Natural killer cell (primary cell): ENCODE measurements around the gene SEMA4B. TPM values are rescaled to one million over a fixed set of nuclear protein-coding genes. Genes with fewer than 3 reads are reported as not detected.

Source experiments
- ATAC-seq, 3 donors: fragments of 150-1000 bp in 2 of 3; fragments of 200-7000 bp in 1 of 3; cut with Tn5 transposase; 1 replicate in 1 of 3; 2 replicates in 2 of 3; pipeline ENCODE4 v1.10.0; 2021; ENCODE audit warnings: mild to moderate bottlenecking in 2 of 3, moderate library complexity in 2 of 3
- DNase-seq, 2 donors: peaks; one replicate each; pipeline versions ENCODE4 v3.0.0 to v3.0.0-alpha.2; 2013 to 2021; ENCODE audit warnings: mixed read lengths in 1 of 2
- H3K27ac ChIP-seq: one replicate; pipeline ENCODE4 v1.5.1; 2013; ENCODE audit warnings: mild to moderate bottlenecking, low read length
- H3K27me3 ChIP-seq: one replicate; pipeline ENCODE4 v1.6.1; 2013; ENCODE audit warnings: low read length; ENCODE audit not compliant: control insufficient read depth, insufficient read depth
- H3K36me3 ChIP-seq: one replicate; pipeline ENCODE4 v1.6.1; 2013; ENCODE audit warnings: low read length; ENCODE audit not compliant: control insufficient read depth, insufficient read depth
- H3K4me1 ChIP-seq: one replicate; pipeline ENCODE4 v1.6.1; 2013; ENCODE audit warnings: low read length; ENCODE audit not compliant: control insufficient read depth, insufficient read depth
- H3K4me3 ChIP-seq: one replicate; pipeline ENCODE4 v1.5.1; 2013; ENCODE audit warnings: low read length
- H3K9me3 ChIP-seq: one replicate; pipeline ENCODE4 v1.6.1; 2013; ENCODE audit warnings: low read length; ENCODE audit not compliant: control insufficient read depth, insufficient read depth
- H3K27ac Mint-ChIP-seq, 2 donors: one replicate each; pipeline ENCODE4 v1.8.0; 2022; ENCODE audit warnings: mild to moderate bottlenecking in 2 of 2, mixed read lengths in 2 of 2, moderate library complexity in 1 of 2
- H3K27me3 Mint-ChIP-seq, 2 donors: one replicate each; pipeline ENCODE4 v1.8.0; 2022; ENCODE audit warnings: low read depth in 2 of 2, mixed read lengths in 2 of 2
- H3K36me3 Mint-ChIP-seq: one replicate; pipeline ENCODE4 v1.8.0; 2022; ENCODE audit warnings: mixed read lengths
- H3K4me1 Mint-ChIP-seq, 2 donors: one replicate each; pipeline ENCODE4 v1.8.0; 2022; ENCODE audit warnings: mixed read lengths in 2 of 2
- H3K4me3 Mint-ChIP-seq: one replicate; pipeline ENCODE4 v1.8.0; 2022; ENCODE audit warnings: mild to moderate bottlenecking, moderate library complexity, mixed read lengths
- H3K9me3 Mint-ChIP-seq, 2 donors: one replicate each; pipeline ENCODE4 v1.8.0; 2022; ENCODE audit warnings: mixed read lengths in 2 of 2
- WGBS: methylation state at CpG from one replicate; pipeline ENCODE4 v1.1.7; 2013; ENCODE audit warnings: missing lambda C conversion rate; ENCODE audit not compliant: insufficient coverage; 5-methylcytosine and 5-hydroxymethylcytosine counted together
- intact Hi-C: fragments of 100-400 bp; cut with micrococcal nuclease; formaldehyde crosslinking; loops from one replicate; pipeline ENCODE4 v1.14.2; 2022
- total RNA-seq, 4 donors: library from RNA; stranded (reverse); fragments of 120-200 nt in 1 of 4; gene quantifications; one replicate each; pipeline versions ENCODE4 v1.2.3 to v1.2.4, GENCODE V29; 2013 to 2022
- TF ChIP-seq, protein P1 (sequence below): fragments of 200-600 bp; IDR thresholded peaks from one replicate; pipeline ENCODE4 v1.8.0; 2022; ENCODE audit warnings: antibody characterized with exemption

SEMA4B gene, protein sequence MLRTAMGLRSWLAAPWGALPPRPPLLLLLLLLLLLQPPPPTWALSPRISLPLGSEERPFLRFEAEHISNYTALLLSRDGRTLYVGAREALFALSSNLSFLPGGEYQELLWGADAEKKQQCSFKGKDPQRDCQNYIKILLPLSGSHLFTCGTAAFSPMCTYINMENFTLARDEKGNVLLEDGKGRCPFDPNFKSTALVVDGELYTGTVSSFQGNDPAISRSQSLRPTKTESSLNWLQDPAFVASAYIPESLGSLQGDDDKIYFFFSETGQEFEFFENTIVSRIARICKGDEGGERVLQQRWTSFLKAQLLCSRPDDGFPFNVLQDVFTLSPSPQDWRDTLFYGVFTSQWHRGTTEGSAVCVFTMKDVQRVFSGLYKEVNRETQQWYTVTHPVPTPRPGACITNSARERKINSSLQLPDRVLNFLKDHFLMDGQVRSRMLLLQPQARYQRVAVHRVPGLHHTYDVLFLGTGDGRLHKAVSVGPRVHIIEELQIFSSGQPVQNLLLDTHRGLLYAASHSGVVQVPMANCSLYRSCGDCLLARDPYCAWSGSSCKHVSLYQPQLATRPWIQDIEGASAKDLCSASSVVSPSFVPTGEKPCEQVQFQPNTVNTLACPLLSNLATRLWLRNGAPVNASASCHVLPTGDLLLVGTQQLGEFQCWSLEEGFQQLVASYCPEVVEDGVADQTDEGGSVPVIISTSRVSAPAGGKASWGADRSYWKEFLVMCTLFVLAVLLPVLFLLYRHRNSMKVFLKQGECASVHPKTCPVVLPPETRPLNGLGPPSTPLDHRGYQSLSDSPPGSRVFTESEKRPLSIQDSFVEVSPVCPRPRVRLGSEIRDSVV
- total RNA-seq, result 10 to 100 TPM; 13.1 to 28.1 (median 25.0) TPM
- 55.0 TPM for total RNA-seq (2013)

DNA sequence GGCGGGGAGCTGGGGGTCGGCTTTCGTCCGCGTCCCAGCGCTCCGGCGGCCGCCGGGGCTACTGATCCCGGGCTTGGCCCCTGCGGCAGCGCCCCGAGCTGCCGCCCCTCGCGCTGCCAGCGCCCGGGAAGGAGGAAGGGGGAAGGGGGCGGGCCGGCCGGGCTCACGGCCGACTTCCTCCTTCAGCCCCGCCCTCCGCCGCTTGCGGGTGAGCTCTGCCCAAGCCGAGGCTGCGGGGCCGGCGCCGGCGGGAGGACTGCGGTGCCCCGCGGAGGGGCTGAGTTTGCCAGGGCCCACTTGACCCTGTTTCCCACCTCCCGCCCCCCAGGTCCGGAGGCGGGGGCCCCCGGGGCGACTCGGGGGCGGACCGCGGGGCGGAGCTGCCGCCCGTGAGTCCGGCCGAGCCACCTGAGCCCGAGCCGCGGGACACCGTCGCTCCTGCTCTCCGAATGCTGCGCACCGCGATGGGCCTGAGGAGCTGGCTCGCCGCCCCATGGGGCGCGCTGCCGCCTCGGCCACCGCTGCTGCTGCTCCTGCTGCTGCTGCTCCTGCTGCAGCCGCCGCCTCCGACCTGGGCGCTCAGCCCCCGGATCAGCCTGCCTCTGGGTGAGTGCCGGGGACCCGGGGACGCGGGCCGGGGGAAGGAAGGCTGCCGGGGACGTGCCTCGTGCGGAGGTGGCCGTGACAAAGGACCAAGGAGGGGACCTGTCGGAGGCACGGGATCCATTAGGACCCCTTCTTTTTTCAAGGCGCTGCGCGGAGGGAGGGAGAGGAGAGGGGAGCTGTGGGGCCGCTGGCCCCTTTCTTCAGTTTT lies at the start of gene SEMA4B:
TSS of gene SEMA4B (plus strand) at position 201 of the 814 bp plus-strand sequence. CDS start at position 450, 249 bp downstream.
- Histone ChIP-seq H3K9me3 (no peaks in the 10 kb centered on the region), H3K36me3 (peaks cover under 1% of the 10 kb centered on the region), H3K4me1 (peaks cover 32% of the 10 kb centered on the region), H3K27me3 (no peaks in the 10 kb centered on the region), H3K4me3 (peak within 1 kb of the TSS; percentile 76), H3K27ac (peak within 1 kb of the TSS; percentile 61)
- peak within 1 kb of the TSS; percentile 6 to 76 for H3K27ac Mint-ChIP-seq
- TF ChIP-seq, protein P1, sequence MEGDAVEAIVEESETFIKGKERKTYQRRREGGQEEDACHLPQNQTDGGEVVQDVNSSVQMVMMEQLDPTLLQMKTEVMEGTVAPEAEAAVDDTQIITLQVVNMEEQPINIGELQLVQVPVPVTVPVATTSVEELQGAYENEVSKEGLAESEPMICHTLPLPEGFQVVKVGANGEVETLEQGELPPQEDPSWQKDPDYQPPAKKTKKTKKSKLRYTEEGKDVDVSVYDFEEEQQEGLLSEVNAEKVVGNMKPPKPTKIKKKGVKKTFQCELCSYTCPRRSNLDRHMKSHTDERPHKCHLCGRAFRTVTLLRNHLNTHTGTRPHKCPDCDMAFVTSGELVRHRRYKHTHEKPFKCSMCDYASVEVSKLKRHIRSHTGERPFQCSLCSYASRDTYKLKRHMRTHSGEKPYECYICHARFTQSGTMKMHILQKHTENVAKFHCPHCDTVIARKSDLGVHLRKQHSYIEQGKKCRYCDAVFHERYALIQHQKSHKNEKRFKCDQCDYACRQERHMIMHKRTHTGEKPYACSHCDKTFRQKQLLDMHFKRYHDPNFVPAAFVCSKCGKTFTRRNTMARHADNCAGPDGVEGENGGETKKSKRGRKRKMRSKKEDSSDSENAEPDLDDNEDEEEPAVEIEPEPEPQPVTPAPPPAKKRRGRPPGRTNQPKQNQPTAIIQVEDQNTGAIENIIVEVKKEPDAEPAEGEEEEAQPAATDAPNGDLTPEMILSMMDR, result no peak
- H3K27me3 Mint-ChIP-seq, result no peaks in the 10 kb centered on the region
- under 1% methylated on average over 88 of the region's 88 CpGs for WGBS
- intact Hi-C loops, result no loop called here
- peak within 1 kb of the TSS; percentile 89 for H3K4me3 Mint-ChIP-seq
- ATAC-seq, result peak; percentile 90 to 93 (median 91)
- no peaks in the 10 kb centered on the region for H3K36me3 Mint-ChIP-seq
- no peaks in the 10 kb centered on the region for H3K9me3 Mint-ChIP-seq
- peak; percentile 69 to 85 for DNase-seq
- peaks cover 8 to 23% of the 10 kb centered on the region in 2 donors for H3K4me1 Mint-ChIP-seq

DNA sequence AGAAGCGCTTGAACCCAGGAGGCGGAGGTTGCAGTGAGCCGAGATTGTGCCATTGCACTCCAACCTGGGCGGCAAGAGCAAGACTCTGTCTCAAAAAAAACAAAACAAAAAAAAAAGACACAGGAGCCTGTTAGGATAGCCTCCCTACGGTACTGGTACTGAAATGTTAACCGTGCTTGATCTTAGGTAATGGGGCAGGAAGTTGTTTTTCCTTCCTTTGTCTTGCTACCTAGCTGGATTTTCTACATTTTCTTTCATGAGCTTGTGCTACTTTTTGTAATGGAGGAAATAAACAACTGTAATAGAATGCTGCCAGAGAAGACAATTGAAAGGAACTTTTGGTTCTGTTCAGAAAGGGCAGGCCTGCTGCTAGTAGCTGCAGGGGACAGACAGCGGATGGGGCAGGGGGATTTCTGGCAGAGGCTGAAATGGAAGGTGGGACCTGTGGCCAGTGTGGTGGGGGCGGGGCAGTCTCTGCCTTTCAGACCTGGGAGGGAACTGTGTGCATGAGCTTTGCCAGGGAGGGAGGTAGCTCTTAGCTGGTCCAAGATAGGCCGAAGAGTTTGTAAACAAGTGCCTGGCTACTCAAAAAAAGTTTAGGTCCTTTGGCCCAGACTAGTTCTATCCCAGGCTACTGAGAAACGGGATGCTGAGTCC lies 49.0 kb upstream of the SEMA4B start:
- H3K9me3 Mint-ChIP-seq, result no peaks in the 10 kb centered on the region
- H3K4me3 Mint-ChIP-seq, result no peak overlapping the region
- no peaks in the 10 kb centered on the region for H3K36me3 Mint-ChIP-seq
- H3K4me1 Mint-ChIP-seq, result no peaks in the 10 kb centered on the region
- Histone ChIP-seq H3K27ac (no peak overlapping the region), H3K9me3 (no peaks in the 10 kb centered on the region), H3K36me3 (no peaks in the 10 kb centered on the region), H3K4me1 (no peaks in the 10 kb centered on the region), H3K4me3 (no peak overlapping the region), H3K27me3 (no peaks in the 10 kb centered on the region)
- H3K27me3 Mint-ChIP-seq, result no peaks in the 10 kb centered on the region
- intact Hi-C loops, result no loop called here
- TF ChIP-seq, protein P1, result no peak
- ATAC-seq (no peak), DNase-seq (no peak)
- 90% methylated on average over 9 of the region's 10 CpGs for WGBS
- H3K27ac Mint-ChIP-seq, result no peak overlapping the region

DNA sequence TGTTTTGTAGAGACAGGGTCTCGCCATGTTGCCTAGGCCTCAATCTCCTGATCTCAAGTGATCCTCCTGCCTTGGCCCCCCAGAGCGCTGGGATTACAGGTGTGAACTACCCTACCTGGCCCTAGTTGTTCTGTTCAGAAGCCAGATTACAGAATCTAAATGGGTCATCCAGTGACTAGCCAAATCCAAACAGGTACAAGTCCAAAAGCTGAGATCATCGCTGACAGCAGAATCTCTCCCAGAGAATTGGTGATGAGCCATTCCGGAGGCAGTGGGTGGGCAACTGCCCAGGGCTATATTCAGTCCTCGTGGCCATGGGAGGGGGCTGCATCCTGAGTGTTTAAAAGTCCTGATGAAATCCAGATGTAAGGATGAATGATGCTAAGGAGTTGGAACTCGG lies 47.5 kb upstream of the SEMA4B start:
- no peaks in the 10 kb centered on the region for H3K9me3 Mint-ChIP-seq
- no peaks in the 10 kb centered on the region for H3K36me3 Mint-ChIP-seq
- peaks cover 0 to 12% of the 10 kb centered on the region in 2 donors for H3K4me1 Mint-ChIP-seq
- no peaks in the 10 kb centered on the region for H3K36me3 ChIP-seq
- TF ChIP-seq, protein P1, result no peak
- H3K4me3 Mint-ChIP-seq, result no peak overlapping the region
- DNase-seq (no peak), ATAC-seq (no peak)
- no peaks in the 10 kb centered on the region for H3K27me3 ChIP-seq
- no peak overlapping the region for H3K27ac ChIP-seq
- no peaks in the 10 kb centered on the region for H3K9me3 ChIP-seq
- 91% methylated on average over 6 of the region's 6 CpGs for WGBS
- H3K27ac Mint-ChIP-seq, result no peak overlapping the region
- intact Hi-C loops, result no loop called here
- no peak overlapping the region for H3K4me3 ChIP-seq
- peaks cover 6% of the 10 kb centered on the region for H3K4me1 ChIP-seq
- H3K27me3 Mint-ChIP-seq, result no peaks in the 10 kb centered on the region
